H1 (cell line): ENCODE results near the gene RING1. TPM values are rescaled to one million over a fixed set of nuclear protein-coding genes. Genes with fewer than 3 reads are reported as not detected.

Experiments used
- CTCF ChIA-PET: fragments of 300-600 bp; sonication (Branson Sonifier 250); formaldehyde crosslinking; loops from one replicate; lab custom pipeline; 2021; ENCODE audit not compliant: partially characterized antibody; lab: Charles Lee
- POLR2A ChIA-PET: fragments of 300-600 bp; sonication (Branson Sonifier 250); formaldehyde crosslinking; loops from one replicate; lab custom pipeline; 2021; ENCODE audit warnings: inconsistent platforms; ENCODE audit not compliant: partially characterized antibody; lab: Charles Lee
- DNase-seq, 2 experiments: peaks; one replicate each; pipeline versions ENCODE4 v3.0.0 to v3.0.0-alpha.2; 2010 to 2022; ENCODE audit warnings: low spot score in 2 of 2, low read depth in 1 of 2, mixed read lengths in 1 of 2
- FAIRE-seq: peaks from 2 replicates; lab custom pipeline; 2011; peaks lifted over from hg19 to GRCh38; lab: Jason Lieb, UNC
- H2AFZ ChIP-seq: 2 replicates; pipeline ENCODE4 v1.8.1; 2012; ENCODE audit warnings: low read length, inconsistent platforms
- H2AK5ac ChIP-seq: 2 replicates; pipeline ENCODE4 v1.6.1; 2013; ENCODE audit warnings: low read depth, low read length
- H2BK120ac ChIP-seq: replicated peaks from 2 replicates; pipeline ENCODE3; 2013; ENCODE audit warnings: low read depth, low read length, inconsistent platforms
- H2BK12ac ChIP-seq: 2 replicates; pipeline ENCODE4 v1.6.1; 2013; ENCODE audit warnings: low read depth, low read length
- H2BK15ac ChIP-seq: 2 replicates; pipeline ENCODE4 v1.6.1; 2013; ENCODE audit warnings: low read length
- H2BK20ac ChIP-seq: 2 replicates; pipeline ENCODE4 v1.6.1; 2013; ENCODE audit warnings: low read length
- H2BK5ac ChIP-seq: 2 replicates; pipeline ENCODE4 v1.6.1; 2013; ENCODE audit warnings: low read depth, low read length
- H3K14ac ChIP-seq: 2 replicates; pipeline ENCODE4 v1.6.1; 2013; ENCODE audit warnings: inconsistent platforms; ENCODE audit not compliant: insufficient read length
- H3K18ac ChIP-seq: 2 replicates; pipeline ENCODE4 v1.6.1; 2013; ENCODE audit warnings: low read length; ENCODE audit errors: extremely low read depth
- H3K23ac ChIP-seq: 2 replicates; pipeline ENCODE4 v1.6.1; 2013; ENCODE audit warnings: inconsistent platforms; ENCODE audit not compliant: insufficient read length
- H3K23me2 ChIP-seq: 2 replicates; pipeline ENCODE4 v1.6.1; 2013; ENCODE audit warnings: low read depth, low read length
- H3K27ac ChIP-seq: 2 replicates; pipeline ENCODE4 v1.6.1; 2011; ENCODE audit warnings: low read depth, low read length, inconsistent platforms
- H3K27me3 ChIP-seq, 4 experiments: replicated peaks in 1 of 4; 1 replicate in 1 of 4; 2 replicates in 3 of 4; pipeline versions ENCODE4 v1.6.1 to v1.8.1; 2011 to 2013; ENCODE audit warnings: low read length in 3 of 4, mild to moderate bottlenecking in 3 of 4, inconsistent platforms in 2 of 4, mixed read lengths in 2 of 4, moderate library complexity in 1 of 4; ENCODE audit not compliant: control insufficient read depth in 3 of 4, insufficient read depth in 3 of 4; ENCODE audit errors: extremely low read depth in 1 of 4
- H3K36me3 ChIP-seq, 4 experiments: 2 replicates each; pipeline versions ENCODE4 v1.6.1 to v1.8.1; 2011 to 2013; ENCODE audit warnings: mild to moderate bottlenecking in 4 of 4, low read length in 3 of 4, moderate library complexity in 2 of 4, control low read depth in 1 of 4, inconsistent platforms in 1 of 4; ENCODE audit not compliant: insufficient read depth in 4 of 4, control insufficient read depth in 2 of 4
- H3K4ac ChIP-seq: replicated peaks from 2 replicates; pipeline ENCODE3; 2013; ENCODE audit warnings: low read length, low read depth, mixed read lengths, inconsistent platforms; ENCODE audit not compliant: insufficient read length
- H3K4me1 ChIP-seq, 4 experiments: replicated peaks in 1 of 4; 1 replicate in 1 of 4; 2 replicates in 3 of 4; pipeline versions ENCODE4 v1.6.1 to v1.8.1; 2011 to 2013; ENCODE audit warnings: low read length in 3 of 4, inconsistent platforms in 2 of 4, mixed read lengths in 1 of 4; ENCODE audit not compliant: insufficient read depth in 4 of 4, control insufficient read depth in 3 of 4
- H3K4me2 ChIP-seq, 2 experiments: 2 replicates each; pipeline versions ENCODE4 v1.6.1 to v1.8.1; 2011 to 2013; ENCODE audit warnings: low read depth in 2 of 2, low read length in 2 of 2, control low read depth in 1 of 2, inconsistent platforms in 1 of 2, mild to moderate bottlenecking in 1 of 2; ENCODE audit not compliant: insufficient read depth in 1 of 2
- H3K4me3 ChIP-seq, 4 experiments: fragments of 200-600, 300-600 bp in 1 of 4; sonication (generic), shearing (Covaris generic), sonication (Bioruptor Twin) in 1 of 4; 2 replicates each; pipeline versions ENCODE4 v1.5.1 to v1.8.1; 2011 to 2016; ENCODE audit warnings: low read length in 4 of 4, low read depth in 3 of 4, control low read depth in 2 of 4, inconsistent platforms in 2 of 4, mild to moderate bottlenecking in 2 of 4, mixed read lengths in 1 of 4, moderate library complexity in 1 of 4; ENCODE audit not compliant: insufficient read depth in 2 of 4; ENCODE audit errors: extremely low read depth in 1 of 4
- H3K56ac ChIP-seq: replicated peaks from 2 replicates; pipeline ENCODE3; 2013; ENCODE audit warnings: low read depth, mild to moderate bottlenecking, mixed read lengths, low read length, inconsistent platforms; ENCODE audit not compliant: insufficient read length
- H3K79me1 ChIP-seq: 2 replicates; pipeline ENCODE4 v1.6.1; 2013; ENCODE audit warnings: low read depth, low read length, control low read depth
- H3K79me2 ChIP-seq, 2 experiments: 2 replicates each; pipeline versions ENCODE4 v1.6.1 to v1.8.1; 2012 to 2013; ENCODE audit warnings: low read length in 2 of 2, mild to moderate bottlenecking in 2 of 2, inconsistent platforms in 1 of 2; ENCODE audit not compliant: insufficient read depth in 2 of 2, control insufficient read depth in 1 of 2
- H3K9ac ChIP-seq, 4 experiments: replicated peaks in 1 of 4; 1 replicate in 1 of 4; 2 replicates in 3 of 4; pipeline versions ENCODE4 v1.6.1 to v1.8.1; 2011 to 2013; ENCODE audit warnings: low read depth in 3 of 4, low read length in 3 of 4, control low read depth in 2 of 4, mild to moderate bottlenecking in 2 of 4, moderate library complexity in 2 of 4, inconsistent platforms in 1 of 4; ENCODE audit errors: extremely low read depth in 1 of 4
- H3K9me3 ChIP-seq, 2 experiments: 2 replicates each; pipeline versions ENCODE4 v1.6.1 to v1.8.1; 2012 to 2013; ENCODE audit warnings: mild to moderate bottlenecking in 2 of 2, moderate library complexity in 2 of 2, control low read depth in 1 of 2, inconsistent platforms in 1 of 2, low read depth in 1 of 2, low read length in 1 of 2, mixed read lengths in 1 of 2; ENCODE audit not compliant: insufficient read depth in 2 of 2
- H4K20me1 ChIP-seq, 2 experiments: replicated peaks in 1 of 2; 2 replicates each; pipeline versions ENCODE3 to v1.8.1; 2011 to 2013; ENCODE audit warnings: inconsistent platforms in 2 of 2, low read length in 2 of 2, mild to moderate bottlenecking in 1 of 2; ENCODE audit not compliant: insufficient read depth in 2 of 2, control insufficient read depth in 1 of 2
- H4K5ac ChIP-seq: 2 replicates; pipeline ENCODE4 v1.6.1; 2013; ENCODE audit warnings: low read length, low read depth, mixed read lengths, inconsistent platforms; ENCODE audit not compliant: insufficient read length
- H4K8ac ChIP-seq: 2 replicates; pipeline ENCODE4 v1.8.0; 2013; ENCODE audit warnings: mild to moderate bottlenecking, moderate library complexity, low read length, inconsistent platforms; ENCODE audit not compliant: insufficient read depth; ENCODE audit errors: extremely low read depth
- H4K91ac ChIP-seq: replicated peaks from 2 replicates; pipeline ENCODE3; 2013; ENCODE audit warnings: low read length, mixed read lengths, inconsistent platforms; ENCODE audit not compliant: insufficient read length
- BACH1 ChIP-seq: IDR thresholded peaks from 2 replicates; pipeline ENCODE4 v1.6.1; 2012; ENCODE audit warnings: low read length, improper control_type of control experiment
- BRCA1 ChIP-seq: IDR thresholded peaks from 2 replicates; pipeline ENCODE4 v1.6.1; 2012; ENCODE audit warnings: low read depth, low read length, improper control_type of control experiment
- CHD1 ChIP-seq: IDR thresholded peaks from 2 replicates; pipeline ENCODE4 v1.6.1; 2012; ENCODE audit warnings: low read depth, low read length, improper control_type of control experiment
- FOSL1 ChIP-seq: IDR thresholded peaks from 2 replicates; pipeline ENCODE4 v1.6.1; 2011; ENCODE audit warnings: mild to moderate bottlenecking, low read depth, low read length, moderate library complexity; ENCODE audit not compliant: insufficient read depth
- GABPA ChIP-seq: IDR thresholded peaks from 2 replicates; pipeline ENCODE4 v1.6.1; 2011; ENCODE audit warnings: mild to moderate bottlenecking, low read length, moderate library complexity, borderline replicate concordance; ENCODE audit not compliant: insufficient read depth
- HDAC6 ChIP-seq: IDR thresholded peaks from one replicate; pipeline ENCODE4 v1.7.1; 2012; ENCODE audit warnings: low read depth, mild to moderate bottlenecking, inconsistent platforms, low read length, moderate library complexity
- KDM1A ChIP-seq: fragments of 200-600, 300-600 bp; sonication (generic); IDR thresholded peaks from 2 replicates; pipeline ENCODE4 v1.7.1; 2016; ENCODE audit warnings: mild to moderate bottlenecking, low read length, borderline replicate concordance
- MAFK ChIP-seq: IDR thresholded peaks from 2 replicates; pipeline ENCODE4 v1.6.1; 2012; ENCODE audit warnings: low read depth, mild to moderate bottlenecking, improper control_type of control experiment, low read length
- POLR2A ChIP-seq, 2 experiments: IDR thresholded peaks; 1 replicate in 1 of 2; 2 replicates in 1 of 2; pipeline ENCODE4 v1.6.1; 2011; ENCODE audit warnings: low read depth in 2 of 2, low read length in 2 of 2, mild to moderate bottlenecking in 2 of 2; ENCODE audit errors: control extremely low read depth in 1 of 2
- RAD21 ChIP-seq, 2 experiments: IDR thresholded peaks in 1 of 2; conservative IDR thresholded peaks in 1 of 2; 2 replicates each; pipeline ENCODE4 v1.6.1; 2011; ENCODE audit warnings: low read depth in 2 of 2, low read length in 2 of 2, improper control_type of control experiment in 1 of 2, inconsistent platforms in 1 of 2, mild to moderate bottlenecking in 1 of 2, moderate library complexity in 1 of 2
- RNF2 ChIP-seq: fragments of 200-900, 300-1000 bp; sonication (generic); IDR thresholded peaks from 2 replicates; pipeline ENCODE4 v1.7.1; 2016; ENCODE audit warnings: borderline replicate concordance, low read depth, mild to moderate bottlenecking, antibody characterized with exemption, low read length; ENCODE audit not compliant: poor library complexity, severe bottlenecking; ENCODE audit errors: missing control alignments
- SIN3A ChIP-seq, 2 experiments: IDR thresholded peaks in 1 of 2; conservative IDR thresholded peaks in 1 of 2; 2 replicates each; pipeline ENCODE4 v1.6.1; 2011 to 2012; ENCODE audit warnings: low read length in 2 of 2, improper control_type of control experiment in 1 of 2, low read depth in 1 of 2, mild to moderate bottlenecking in 1 of 2
- TEAD4 ChIP-seq: IDR thresholded peaks from 2 replicates; pipeline ENCODE4 v1.6.1; 2012; ENCODE audit warnings: low read depth, low read length, inconsistent platforms, mixed read lengths
- WGBS, 2 experiments: shearing (Covaris generic) in 1 of 2; methylation state at CpG; one replicate each; pipeline versions ENCODE4 v1.1.6 to v1.1.7; 2013 to 2015; ENCODE audit warnings: low lambda C conversion rate in 2 of 2, mixed read lengths in 2 of 2, inconsistent platforms in 1 of 2, low coverage in 1 of 2, missing lambda C conversion rate in 1 of 2; ENCODE audit not compliant: insufficient replicate concordance in 2 of 2, insufficient coverage in 1 of 2, insufficient read length in 1 of 2; ENCODE audit errors: extremely low coverage in 1 of 2, missing lambda C conversion rate in 1 of 2; 5-methylcytosine and 5-hydroxymethylcytosine counted together
- polyA plus RNA-seq, 7 experiments: library from polyadenylated mRNA; depleted of rRNA in 3 of 7; stranded (reverse) in 5 of 7; unstranded in 2 of 7; fragments of >200 nt in 5 of 7; fragments of 200-250 nt in 2 of 7; gene quantifications; 1 replicate in 5 of 7; 2 replicates in 1 of 7; 4 replicates in 1 of 7; pipeline versions ENCODE4 v1.2.1 to v1.2.3, GENCODE V29; 2011 to 2013; ENCODE audit warnings: missing spikeins in 2 of 7, mixed read lengths in 2 of 7
- total RNA-seq: library from RNA; stranded (reverse); fragmentation: NEBNext Ultra II Directional; extraction: Animal tissue kit (Norgen Biotek cat#: 25700); gene quantifications from 2 replicates; pipeline ENCODE4 v1.2.1, GENCODE V29; 2021

RING1 gene
- total and polyA plus RNA-seq, 2 of the 8 experiments (the other 6 are each of a cell fraction or from before 2014, with no cell fraction given), result 16.4 to 26.0 TPM

- H3K36me3 ChIP-seq, result no peaks in the 10 kb centered on the region
- FAIRE-seq (no peak), DNase-seq (no peak)
- POLR2A ChIA-PET, result interaction anchor here (0.6 kb wide), 1 partner anchor 188 kb away, joined by 3 read pairs; no protein-coding TSS in a partner anchor
- no peaks in the 10 kb centered on the region for H3K23me2 ChIP-seq
- H3K9ac ChIP-seq, result no peak overlapping the region
- no peak overlapping the region for H4K8ac ChIP-seq
- H2BK5ac ChIP-seq, result no peak overlapping the region
- no peak overlapping the region for H2BK12ac ChIP-seq
- no peaks in the 10 kb centered on the region for H3K9me3 ChIP-seq
- no peaks in the 10 kb centered on the region for H3K79me1 ChIP-seq
- no peak overlapping the region for H4K5ac ChIP-seq
- no peak overlapping the region for H2BK120ac ChIP-seq
- CTCF ChIA-PET, result interaction anchor here (1.1 to 1.2 kb wide), 2 partner anchors 19 to 78 kb away, joined by 3 read pairs; no protein-coding TSS in a partner anchor
- H2AFZ ChIP-seq, result no peak overlapping the region
- H3K27ac ChIP-seq, result no peak overlapping the region
- H3K18ac ChIP-seq, result no peak overlapping the region
- no peaks in the 10 kb centered on the region for H3K79me2 ChIP-seq
- H3K27me3 ChIP-seq, result no peaks in the 10 kb centered on the region
- no peak overlapping the region for H2AK5ac ChIP-seq
- no peak overlapping the region for H3K14ac ChIP-seq
- H4K91ac ChIP-seq, result no peak overlapping the region
- no peak overlapping the region for H3K4me3 ChIP-seq
- no peak overlapping the region for H3K23ac ChIP-seq
- 61% methylated on average over 2 of the region's 5 CpGs; no CpG with 5 or more reads in 1 of the 2 experiments for WGBS, 2 experiments
- no peak overlapping the region for H3K56ac ChIP-seq
- no peak overlapping the region for H2BK15ac ChIP-seq
- H3K4ac ChIP-seq, result no peak overlapping the region
- no peak overlapping the region for H3K4me2 ChIP-seq
- no peaks in the 10 kb centered on the region for H4K20me1 ChIP-seq
- no peaks in the 10 kb centered on the region; a peak in 2 of 7 replicates for H3K4me1 ChIP-seq
- no peak overlapping the region for H2BK20ac ChIP-seq
- TF ChIP-seq BRCA1 (no peak), TEAD4 (no peak), MAFK (no peak), FOSL1 (no peak), BACH1 (no peak), HDAC6 (no peak), GABPA (no peak), RAD21 (IDR thresholded peaks at IDR 0.05 in 1 of 2, conservative IDR thresholded peaks at IDR 0.05 in 1 of 2; ENCODE audit: low read depth in 2 of 2, low read length in 2 of 2) (no peak), SIN3A (conservative IDR thresholded peaks at IDR 0.05 in 1 of 2, IDR thresholded peaks at IDR 0.05 in 1 of 2; ENCODE audit: low read depth in 1 of 2, low read length in 2 of 2) (no peak), CHD1 (no peak), KDM1A (no peak), RNF2 (no peak), POLR2A (IDR thresholded peaks at IDR 0.05; ENCODE audit: control extremely low read depth in 1 of 2, low read depth in 2 of 2, low read length in 2 of 2) (no peak)
These were observed 39.7 kb upstream of the RING1 start for GRCh38 chr6:33168639-33169038.
